ENCODE measurements around the gene RPS4Y1. TPM values are rescaled to one million over a fixed set of nuclear protein-coding genes. Genes with fewer than 3 reads are reported as not detected.

The RPS4Y1 gene
- total RNA-seq, 1 experiment from 2014 or later: 176 TPM

GRCh38 chrY:2885880-2886279, 44.5 kb downstream of the RPS4Y1 start:
- Histone ChIP-seq H4K20me1 (ENCODE audit: insufficient read depth) (no peaks in the 10 kb centered on the region), H3K4me1 (ENCODE audit: control insufficient read depth in 1 of 2, insufficient read depth in 2 of 2, low read length in 2 of 2) (no peaks in the 10 kb centered on the region), H2AFZ (ENCODE audit: low read depth, low read length, poor library complexity, severe bottlenecking) (no peak overlapping the region), H3K79me2 (ENCODE audit: insufficient read depth, low read length) (no peaks in the 10 kb centered on the region), H3K36me3 (ENCODE audit: control insufficient read depth in 1 of 2, insufficient read depth in 2 of 2, low read length in 2 of 2) (no peaks in the 10 kb centered on the region), H3K27me3 (ENCODE audit: insufficient read depth, low read length) (no peaks in the 10 kb centered on the region), H3K4me2 (ENCODE audit: low read length) (no peak overlapping the region), H3K9me3 (ENCODE audit: control insufficient read depth in 1 of 2, insufficient read depth in 1 of 2, low read depth in 1 of 2, low read length in 2 of 2) (no peaks in the 10 kb centered on the region), H3K9ac (ENCODE audit: low read length) (no peak overlapping the region), H3K27ac (ENCODE audit: low read depth, low read length) (no peak overlapping the region), H3K9me2 (ENCODE audit: insufficient read depth) (no peaks in the 10 kb centered on the region), H3K4me3 (replicated peaks in 1 of 2; ENCODE audit: low read depth in 1 of 2, low read length in 2 of 2) (no peak overlapping the region)
- ChIA-PET RAD21 (ENCODE audit: low non-redundant PET in 1 of 2, low total read pairs in 2 of 2, uncharacterized antibody in 2 of 2, unreplicated experiment in 2 of 2) (no interaction called here), CTCF (no interaction called here), POLR2A (no interaction called here)
- no peak for TF ChIP-seq EZH2 (IDR thresholded peaks at IDR 0.05)
- TF ChIP-seq POLR2AphosphoS5 (IDR thresholded peaks at IDR 0.05; ENCODE audit: low read depth, low read length): no peak
- TF ChIP-seq MAX (IDR thresholded peaks at IDR 0.05): no peak
- TF ChIP-seq SP1 (IDR thresholded peaks at IDR 0.05; ENCODE audit: low read depth): no peak
- no peak for TF ChIP-seq ZFX (IDR thresholded peaks at IDR 0.05)
- TF ChIP-seq RAD21 (IDR thresholded peaks at IDR 0.05; ENCODE audit: low read depth): no peak
- TF ChIP-seq EZH2phosphoT487 (IDR thresholded peaks at IDR 0.05; ENCODE audit: borderline replicate concordance): no peak
- no peak for TF ChIP-seq JUND (IDR thresholded peaks at IDR 0.05)
- TF ChIP-seq YY1 (IDR thresholded peaks at IDR 0.05; ENCODE audit: extremely low read depth, insufficient replicate concordance, low read depth, low read length): no peak
- TF ChIP-seq CTCF (IDR thresholded peaks at IDR 0.05 in 2 of 3, conservative IDR thresholded peaks at IDR 0.05 in 1 of 3; ENCODE audit: borderline replicate concordance in 1 of 3, insufficient read depth in 1 of 3, low read depth in 2 of 3, low read length in 2 of 3): no peak
- TF ChIP-seq REST (IDR thresholded peaks at IDR 0.05; ENCODE audit: low read depth): no peak
- no peak for TF ChIP-seq POLR2A (IDR thresholded peaks at IDR 0.05; ENCODE audit: borderline replicate concordance, extremely low read depth, insufficient read depth, insufficient read length)
- TF ChIP-seq SIN3A (IDR thresholded peaks at IDR 0.05; ENCODE audit: low read depth): no peak
- TF ChIP-seq EGR1 (IDR thresholded peaks at IDR 0.05; ENCODE audit: low read depth): no peak
- DNase-seq (ENCODE audit: low read depth, low spot score) (no peak), ATAC-seq (no peak)
- intact Hi-C loops (cut with micrococcal nuclease): no loop called here
- BruUV-seq (replicated peaks): no TSS peak
